GM10248 (cell line): ENCODE data around the gene RNF25.

Experiments
- CTCF ChIA-PET: fragments of 300-600 bp; sonication (Branson Sonifier 250); formaldehyde crosslinking; extraction: SDS; loops from one replicate; lab custom pipeline; 2021; ENCODE audit warnings: antibody characterized with exemption; lab: Yijun Ruan, JAX
- POLR2A ChIA-PET: fragments of 350-650 bp; sonication (Branson Sonifier 250); formaldehyde crosslinking; extraction: SDS; loops from one replicate; lab custom pipeline; 2020; ENCODE audit warnings: antibody characterized with exemption; lab: Yijun Ruan, JAX
- DNase-seq: peaks from one replicate; pipeline ENCODE4 v3.0.0; 2012; ENCODE audit errors: extremely low spot score
- TF ChIP-seq, protein P1 (sequence below): IDR thresholded peaks from 2 replicates; pipeline ENCODE4 v1.5.1; 2012; ENCODE audit warnings: mild to moderate bottlenecking, low read depth; ENCODE audit errors: extremely low read depth, missing control alignments, control extremely low read depth

The RNF25 gene, protein sequence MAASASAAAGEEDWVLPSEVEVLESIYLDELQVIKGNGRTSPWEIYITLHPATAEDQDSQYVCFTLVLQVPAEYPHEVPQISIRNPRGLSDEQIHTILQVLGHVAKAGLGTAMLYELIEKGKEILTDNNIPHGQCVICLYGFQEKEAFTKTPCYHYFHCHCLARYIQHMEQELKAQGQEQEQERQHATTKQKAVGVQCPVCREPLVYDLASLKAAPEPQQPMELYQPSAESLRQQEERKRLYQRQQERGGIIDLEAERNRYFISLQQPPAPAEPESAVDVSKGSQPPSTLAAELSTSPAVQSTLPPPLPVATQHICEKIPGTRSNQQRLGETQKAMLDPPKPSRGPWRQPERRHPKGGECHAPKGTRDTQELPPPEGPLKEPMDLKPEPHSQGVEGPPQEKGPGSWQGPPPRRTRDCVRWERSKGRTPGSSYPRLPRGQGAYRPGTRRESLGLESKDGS

DNA sequence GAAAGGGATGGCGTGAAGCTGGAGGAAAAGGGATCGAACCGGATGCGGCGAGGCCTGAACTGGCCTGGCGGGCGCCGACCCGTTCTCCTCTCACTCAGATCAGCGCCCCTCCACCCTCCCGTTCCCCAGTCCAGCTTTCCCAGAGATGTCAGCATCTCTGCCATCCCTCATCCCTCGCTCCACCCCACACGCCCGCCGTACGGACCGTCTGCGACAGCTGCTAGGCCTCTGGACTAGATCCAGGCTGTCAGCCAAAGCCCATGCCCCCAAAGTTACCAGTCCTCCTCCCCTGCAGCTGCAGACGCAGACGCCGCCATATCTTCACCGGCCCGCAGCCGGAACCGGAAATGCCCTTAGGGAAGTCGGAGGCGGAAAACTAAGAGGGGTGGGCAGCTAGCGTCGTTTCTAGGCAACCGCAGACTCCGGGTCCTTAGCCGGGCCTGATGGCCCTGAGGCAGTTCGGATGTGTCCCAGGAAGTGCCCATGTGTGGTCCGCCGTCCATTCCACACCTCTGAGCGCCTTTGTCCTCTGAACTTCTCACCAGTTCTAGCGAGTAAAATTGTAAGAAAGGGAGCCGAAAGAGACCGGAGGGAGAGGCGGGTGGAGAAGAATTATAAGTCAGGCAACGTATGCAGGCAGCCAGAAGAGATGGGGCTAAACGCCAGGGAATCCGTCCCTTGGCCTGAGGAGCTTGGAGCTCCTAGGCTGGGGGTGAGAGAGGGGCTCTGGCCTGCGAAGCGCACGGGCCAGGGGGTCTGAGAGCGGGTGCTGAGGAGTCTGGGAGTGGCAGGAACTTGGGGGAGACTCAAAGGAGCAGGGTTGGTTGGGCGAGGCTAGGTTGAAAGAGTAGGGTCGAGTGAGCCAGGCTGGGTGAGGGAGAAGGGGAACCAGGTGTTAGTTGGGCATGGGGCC, at the start of gene RNF25, which contains the start of gene STK36:
RNF25 (minus strand) TSS at position 349 of the 913 bp plus-strand sequence; CDS start at position 317, 32 bp downstream.
STK36 (plus strand) TSS at position 433 of the 913 bp plus-strand sequence. CDS start 744 bp downstream, outside the sequence.
- TF ChIP-seq, protein P1, sequence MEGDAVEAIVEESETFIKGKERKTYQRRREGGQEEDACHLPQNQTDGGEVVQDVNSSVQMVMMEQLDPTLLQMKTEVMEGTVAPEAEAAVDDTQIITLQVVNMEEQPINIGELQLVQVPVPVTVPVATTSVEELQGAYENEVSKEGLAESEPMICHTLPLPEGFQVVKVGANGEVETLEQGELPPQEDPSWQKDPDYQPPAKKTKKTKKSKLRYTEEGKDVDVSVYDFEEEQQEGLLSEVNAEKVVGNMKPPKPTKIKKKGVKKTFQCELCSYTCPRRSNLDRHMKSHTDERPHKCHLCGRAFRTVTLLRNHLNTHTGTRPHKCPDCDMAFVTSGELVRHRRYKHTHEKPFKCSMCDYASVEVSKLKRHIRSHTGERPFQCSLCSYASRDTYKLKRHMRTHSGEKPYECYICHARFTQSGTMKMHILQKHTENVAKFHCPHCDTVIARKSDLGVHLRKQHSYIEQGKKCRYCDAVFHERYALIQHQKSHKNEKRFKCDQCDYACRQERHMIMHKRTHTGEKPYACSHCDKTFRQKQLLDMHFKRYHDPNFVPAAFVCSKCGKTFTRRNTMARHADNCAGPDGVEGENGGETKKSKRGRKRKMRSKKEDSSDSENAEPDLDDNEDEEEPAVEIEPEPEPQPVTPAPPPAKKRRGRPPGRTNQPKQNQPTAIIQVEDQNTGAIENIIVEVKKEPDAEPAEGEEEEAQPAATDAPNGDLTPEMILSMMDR = no peak
- ChIA-PET POLR2A (interaction anchor here (0.9 kb wide), 1 partner anchor 13 kb away, joined by 4 read pairs; the partner anchor contains the start of genes BCS1L and ZNF142), CTCF (interaction anchor here (0.6 to 7.6 kb wide), 10 partner anchors 12 to 399 kb away, joined by 3 to 69 read pairs (median 4); partner anchors contain the start of genes BCS1L, TTLL4 and ZNF142)
- peak; percentile 91 for DNase-seq

GRCh38 chr2:218721488-218721887, 49.7 kb upstream of the RNF25 start:
- POLR2A ChIA-PET = no interaction called here
- TF ChIP-seq, protein P1 = no peak
- CTCF ChIA-PET = interaction anchor here (1.3 to 5.2 kb wide), 6 partner anchors 10 to 127 kb away, joined by 3 to 39 read pairs (median 8); partner anchors contain the start of gene TTLL4
- no peak for DNase-seq

DNA sequence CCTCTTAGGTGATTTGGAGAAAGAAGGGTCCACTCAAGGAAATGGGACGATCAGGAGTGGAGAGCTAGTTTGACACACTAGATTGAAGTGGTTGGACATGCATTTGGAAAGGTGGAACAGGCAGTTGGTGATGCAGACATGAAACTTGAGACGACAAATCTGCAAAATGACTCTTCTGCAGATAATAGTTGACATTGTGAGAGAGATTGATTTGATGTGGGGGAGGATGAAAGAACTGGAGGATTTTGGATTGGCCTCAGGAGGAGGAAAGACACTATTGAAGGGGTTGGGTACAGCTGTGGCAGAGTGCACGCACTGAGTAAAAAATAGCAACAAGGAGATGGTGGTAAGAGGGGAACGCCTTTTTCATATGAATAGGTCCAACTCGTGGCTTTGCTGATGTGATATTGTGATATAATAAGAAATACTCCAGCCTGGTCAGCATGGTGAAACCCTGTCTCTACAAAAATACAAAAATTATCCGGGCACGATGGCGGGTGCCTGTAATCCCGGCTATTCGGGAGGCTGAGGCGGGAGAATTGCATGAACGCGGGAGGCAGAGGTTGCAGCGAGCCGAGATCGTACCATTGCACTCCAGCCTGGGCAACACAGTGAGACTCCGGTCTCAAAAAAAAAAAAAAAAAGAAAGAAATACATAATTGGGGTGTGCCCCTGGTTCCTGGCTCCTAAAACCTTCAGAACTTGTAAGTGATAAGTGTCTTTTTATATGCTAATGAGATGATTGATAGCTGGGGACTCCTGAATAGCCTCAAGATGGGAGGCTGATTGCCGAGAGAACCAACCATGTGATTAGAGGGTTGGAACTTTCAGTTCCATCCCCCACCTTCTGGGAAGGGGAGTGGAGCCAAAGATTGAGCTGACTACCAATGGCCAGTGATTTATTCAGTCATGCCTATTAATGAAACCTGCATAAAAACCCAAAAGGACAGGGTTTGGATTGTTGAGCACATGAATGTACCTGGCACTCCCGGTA, 48.5 kb upstream of the RNF25 start:
- TF ChIP-seq, protein P1 = no peak
- ChIA-PET POLR2A (interaction anchor here (0.7 kb wide), 1 partner anchor 7 kb away, joined by 5 read pairs; no protein-coding TSS in a partner anchor), CTCF (interaction anchor here (0.8 to 5.2 kb wide), 4 partner anchors 9 to 127 kb away, joined by 3 to 39 read pairs (median 5); partner anchors contain the start of gene TTLL4)
- no peak for DNase-seq

DNA sequence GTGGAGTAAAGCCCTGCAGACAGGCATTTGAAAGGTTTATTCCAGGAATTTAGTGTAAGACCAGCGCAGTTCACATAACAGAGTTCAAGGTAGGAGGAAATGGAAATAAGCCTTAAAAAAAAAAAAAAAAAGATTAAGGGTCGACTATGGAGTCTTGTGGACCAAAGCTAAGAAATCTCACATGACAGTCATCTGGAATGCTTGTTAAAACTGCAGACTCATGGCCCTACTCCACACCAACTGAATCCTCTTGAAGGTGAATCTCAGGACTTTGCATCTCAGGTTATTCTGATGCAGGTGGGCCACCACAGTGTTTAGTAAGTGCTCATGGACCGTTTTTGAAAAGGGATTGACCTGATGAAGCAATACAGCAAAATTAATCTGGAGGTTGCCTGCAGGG, 47.7 kb upstream of the RNF25 start:
- POLR2A ChIA-PET = interaction anchor here (0.7 kb wide), 1 partner anchor 8 kb away, joined by 5 read pairs; no protein-coding TSS in a partner anchor
- DNase-seq = no peak
- TF ChIP-seq, protein P1 = no peak
- CTCF ChIA-PET = interaction anchor here (0.8 to 5.2 kb wide), 2 partner anchors 8 to 128 kb away, joined by 3 to 39 read pairs; partner anchors contain the start of gene TTLL4

DNA sequence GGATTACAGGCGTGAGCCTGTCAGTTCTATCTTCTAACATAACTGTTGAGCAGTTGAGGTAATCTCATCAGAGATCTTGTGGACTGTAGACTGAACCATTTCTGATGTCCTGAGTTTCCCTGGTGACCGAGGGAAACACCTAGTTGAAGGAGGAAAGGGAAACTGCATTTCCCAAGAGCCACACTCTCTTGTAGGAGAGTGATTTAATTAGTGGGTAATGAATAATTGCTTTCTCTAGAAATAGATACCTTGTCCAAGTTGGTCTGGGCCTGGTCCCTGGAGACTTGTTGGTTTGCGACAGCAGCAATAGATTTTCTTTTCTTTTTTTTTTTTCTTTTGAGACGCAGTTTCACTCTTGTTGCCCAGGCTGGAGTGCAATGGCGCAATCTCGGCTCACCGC, 46.3 kb upstream of the RNF25 start:
- POLR2A ChIA-PET = no interaction called here
- TF ChIP-seq, protein P1 = no peak
- CTCF ChIA-PET = interaction anchor here (1.0 kb wide), 1 partner anchor 9 kb away, joined by 3 read pairs; no protein-coding TSS in a partner anchor
- DNase-seq = no peak
